ENCODE data around the gene NCKAP5. TPM values are rescaled to one million over a fixed set of nuclear protein-coding genes. Genes with fewer than 3 reads are reported as not detected.

The NCKAP5 gene
- total and polyA plus RNA-seq, 7 experiments from 2014 or later: 0.12 TPM; not detected in 6

GRCh38 chr2:133266041-133266925 lies 302.0 kb downstream of the NCKAP5 start:
- Histone ChIP-seq H3K9me3 (ENCODE audit: control insufficient read depth in 2 of 3, low read length in 3 of 3) (no peaks in the 10 kb centered on the region), H3K4me1 (ENCODE audit: control insufficient read depth in 2 of 2, insufficient read depth in 2 of 2, low read length in 2 of 2) (no peaks in the 10 kb centered on the region), H3K27me3 (ENCODE audit: control insufficient read depth in 2 of 2, insufficient read depth in 2 of 2, low read length in 2 of 2) (no peaks in the 10 kb centered on the region), H3K4me3 (ENCODE audit: low read length) (no peak overlapping the region), H3K27ac (ENCODE audit: low read depth, low read length) (no peak overlapping the region), H3K36me3 (ENCODE audit: control insufficient read depth in 2 of 3, insufficient read depth in 3 of 3, low read length in 3 of 3) (no peaks in the 10 kb centered on the region)
- intact Hi-C loops (cut with micrococcal nuclease): no loop called here
- Mint-ChIP-seq H3K27ac (no peak overlapping the region), H3K9me3 (peaks cover 0 to 13% (median 1%) of the 10 kb centered on the region in 11 donors), H3K4me3 (no peak overlapping the region), H3K27me3 (peaks cover 13 to 34% (median 21%) of the 10 kb centered on the region in 5 donors), H3K36me3 (peaks cover 0 to 7% (median 0%) of the 10 kb centered on the region in 5 donors), H3K4me1 (no peaks in the 10 kb centered on the region)
- POLR2A ChIA-PET: no interaction called here
- ATAC-seq (no peak), DNase-seq (no peak)
- CTCF ChIA-PET: no interaction called here

DNA sequence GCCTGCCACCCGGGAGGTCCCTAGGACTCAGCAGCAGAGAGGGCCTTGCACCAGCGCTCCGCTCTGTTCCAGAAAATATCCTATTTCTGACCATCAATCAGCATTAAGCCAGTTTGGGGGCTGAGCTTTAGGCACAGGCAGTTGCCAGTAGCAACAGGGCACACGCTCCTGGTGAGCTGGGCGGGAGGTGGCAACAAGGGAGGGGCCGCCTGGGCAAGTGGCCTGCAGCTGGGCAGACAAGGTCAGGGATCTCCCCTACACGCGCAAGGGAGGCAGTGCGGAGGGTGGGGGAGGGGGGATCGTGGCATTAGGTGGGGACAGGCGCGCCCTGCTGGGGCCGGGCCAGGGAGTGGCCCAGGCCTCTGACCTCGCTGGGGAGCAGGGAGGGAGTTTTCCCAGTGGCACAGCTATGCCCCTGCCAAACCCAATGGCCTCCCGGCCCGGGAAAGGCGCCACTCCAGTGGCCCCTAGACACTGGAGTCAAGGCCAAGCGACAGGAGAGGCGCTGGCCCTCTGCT lies 302.8 kb downstream of the NCKAP5 start:
- H3K36me3 ChIP-seq (ENCODE audit: control insufficient read depth in 2 of 3, insufficient read depth in 3 of 3, low read length in 3 of 3): no peaks in the 10 kb centered on the region
- Mint-ChIP-seq H3K4me3 (no peak overlapping the region), H3K27ac (no peak overlapping the region), H3K9me3 (peaks cover 0 to 10% (median 0%) of the 10 kb centered on the region in 11 donors), H3K36me3 (peaks cover 0 to 7% (median 0%) of the 10 kb centered on the region in 5 donors), H3K27me3 (peaks cover 13 to 34% (median 21%) of the 10 kb centered on the region in 5 donors), H3K4me1 (no peaks in the 10 kb centered on the region)
- no peaks in the 10 kb centered on the region for H3K9me3 ChIP-seq (ENCODE audit: control insufficient read depth in 2 of 3, low read length in 3 of 3)
- H3K27me3 ChIP-seq (ENCODE audit: control insufficient read depth in 2 of 2, insufficient read depth in 2 of 2, low read length in 2 of 2): no peaks in the 10 kb centered on the region
- ChIA-PET POLR2A (no interaction called here), CTCF (no interaction called here)
- ATAC-seq: no peak
- DNase-seq: no peak
- intact Hi-C loops (cut with micrococcal nuclease): no loop called here
- no peak overlapping the region for H3K27ac ChIP-seq (ENCODE audit: low read depth, low read length)
- H3K4me1 ChIP-seq (ENCODE audit: control insufficient read depth in 2 of 2, insufficient read depth in 2 of 2, low read length in 2 of 2): no peaks in the 10 kb centered on the region
- H3K4me3 ChIP-seq (ENCODE audit: low read length): no peak overlapping the region

- Histone ChIP-seq H3K27ac (ENCODE audit: low read depth, low read length) (no peak overlapping the region), H3K4me3 (ENCODE audit: low read length) (no peak overlapping the region), H3K36me3 (ENCODE audit: control insufficient read depth in 2 of 3, insufficient read depth in 3 of 3, low read length in 3 of 3) (no peaks in the 10 kb centered on the region), H3K27me3 (ENCODE audit: control insufficient read depth in 2 of 2, insufficient read depth in 2 of 2, low read length in 2 of 2) (no peaks in the 10 kb centered on the region), H3K9me3 (ENCODE audit: control insufficient read depth in 2 of 3, low read length in 3 of 3) (no peaks in the 10 kb centered on the region), H3K4me1 (ENCODE audit: control insufficient read depth in 2 of 2, insufficient read depth in 2 of 2, low read length in 2 of 2) (no peaks in the 10 kb centered on the region)
- ChIA-PET CTCF (no interaction called here), POLR2A (no interaction called here)
- no peak for DNase-seq
- H3K9me3 Mint-ChIP-seq: peaks cover 0 to 10% (median 0%) of the 10 kb centered on the region in 11 donors
- peaks cover 13 to 34% (median 21%) of the 10 kb centered on the region in 5 donors for H3K27me3 Mint-ChIP-seq
- intact Hi-C loops (cut with micrococcal nuclease): no loop called here
- ATAC-seq: no peak
- no peaks in the 10 kb centered on the region for H3K4me1 Mint-ChIP-seq
- H3K27ac Mint-ChIP-seq: no peak overlapping the region
- no peak overlapping the region for H3K4me3 Mint-ChIP-seq
- peaks cover 0 to 7% (median 0%) of the 10 kb centered on the region in 5 donors for H3K36me3 Mint-ChIP-seq
These were observed 303.3 kb downstream of the NCKAP5 start for GRCh38 chr2:133264989-133265401.

DNA sequence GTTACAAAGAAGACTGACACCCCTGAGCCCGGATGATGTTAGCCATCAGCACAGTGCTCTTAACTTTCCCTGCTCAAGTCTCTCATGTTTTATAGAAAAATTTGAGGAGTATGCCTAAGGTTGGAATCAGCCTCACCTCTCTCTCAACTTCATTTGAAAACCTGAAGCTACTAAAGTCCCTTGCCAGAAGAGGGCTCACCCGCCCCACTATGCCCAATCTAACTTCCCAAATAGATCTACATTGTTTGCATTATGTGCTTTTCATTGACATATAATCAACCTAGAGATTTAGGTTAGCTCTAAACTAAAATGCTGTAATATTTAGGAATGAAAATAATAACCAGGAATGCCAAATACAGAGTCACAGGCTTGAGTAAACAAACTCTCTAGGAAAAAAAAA lies 305.4 kb downstream of the NCKAP5 start:
- H3K36me3 Mint-ChIP-seq: peaks cover 0 to 7% (median 0%) of the 10 kb centered on the region in 5 donors
- ChIA-PET CTCF (no interaction called here), POLR2A (no interaction called here)
- no peak overlapping the region for H3K27ac ChIP-seq (ENCODE audit: low read depth, low read length)
- peaks cover 0 to 13% (median 0%) of the 10 kb centered on the region in 11 donors for H3K9me3 Mint-ChIP-seq
- no peak overlapping the region for H3K27ac Mint-ChIP-seq
- H3K4me1 ChIP-seq (ENCODE audit: control insufficient read depth in 2 of 2, insufficient read depth in 2 of 2, low read length in 2 of 2): no peaks in the 10 kb centered on the region
- DNase-seq (no peak), ATAC-seq (no peak)
- H3K36me3 ChIP-seq (ENCODE audit: control insufficient read depth in 2 of 3, insufficient read depth in 3 of 3, low read length in 3 of 3): no peaks in the 10 kb centered on the region
- no peaks in the 10 kb centered on the region for H3K4me1 Mint-ChIP-seq
- no peaks in the 10 kb centered on the region for H3K27me3 ChIP-seq (ENCODE audit: control insufficient read depth in 2 of 2, insufficient read depth in 2 of 2, low read length in 2 of 2)
- no peaks in the 10 kb centered on the region for H3K9me3 ChIP-seq (ENCODE audit: control insufficient read depth in 2 of 3, low read length in 3 of 3)
- peaks cover 13 to 34% (median 21%) of the 10 kb centered on the region in 5 donors for H3K27me3 Mint-ChIP-seq
- H3K4me3 Mint-ChIP-seq: no peak overlapping the region
- H3K4me3 ChIP-seq (ENCODE audit: low read length): no peak overlapping the region
- intact Hi-C loops (cut with micrococcal nuclease): no loop called here

- CTCF ChIA-PET: no interaction called here
- no peaks in the 10 kb centered on the region for H3K27me3 Mint-ChIP-seq
These were observed 312.9 kb downstream of the NCKAP5 start for GRCh38 chr2:133255360-133255759.

GRCh38 chr2:133253793-133254192 lies 314.5 kb downstream of the NCKAP5 start:
- H3K9me3 Mint-ChIP-seq: peaks cover 0 to 6% (median 0%) of the 10 kb centered on the region in 11 donors
- H3K4me3 ChIP-seq (ENCODE audit: low read length): no peak overlapping the region
- DNase-seq (no peak), ATAC-seq (no peak)
- no peaks in the 10 kb centered on the region for H3K4me1 Mint-ChIP-seq
- POLR2A ChIA-PET: no interaction called here
- H3K36me3 Mint-ChIP-seq: no peaks in the 10 kb centered on the region
- no peaks in the 10 kb centered on the region for H3K9me3 ChIP-seq (ENCODE audit: control insufficient read depth in 2 of 3, low read length in 3 of 3)
- H3K27ac ChIP-seq (ENCODE audit: low read depth, low read length): no peak overlapping the region
- no peak overlapping the region for H3K27ac Mint-ChIP-seq
- no peaks in the 10 kb centered on the region for H3K27me3 Mint-ChIP-seq
- H3K4me1 ChIP-seq (ENCODE audit: control insufficient read depth in 2 of 2, insufficient read depth in 2 of 2, low read length in 2 of 2): no peaks in the 10 kb centered on the region
- CTCF ChIA-PET: no interaction called here
- no peak overlapping the region for H3K4me3 Mint-ChIP-seq
- no peaks in the 10 kb centered on the region for H3K27me3 ChIP-seq (ENCODE audit: control insufficient read depth in 2 of 2, insufficient read depth in 2 of 2, low read length in 2 of 2)
- intact Hi-C loops (cut with micrococcal nuclease): no loop called here
- no peaks in the 10 kb centered on the region for H3K36me3 ChIP-seq (ENCODE audit: control insufficient read depth in 2 of 3, insufficient read depth in 3 of 3, low read length in 3 of 3)

More at GRCh38 chr2:133255360-133255759, 312.9 kb downstream of the NCKAP5 start:
- no peak overlapping the region for H3K4me3 Mint-ChIP-seq
- intact Hi-C loops (cut with micrococcal nuclease): no loop called here
- no peaks in the 10 kb centered on the region for H3K27me3 ChIP-seq (ENCODE audit: control insufficient read depth in 2 of 2, insufficient read depth in 2 of 2, low read length in 2 of 2)
- no peaks in the 10 kb centered on the region for H3K36me3 Mint-ChIP-seq
- no peaks in the 10 kb centered on the region for H3K4me1 Mint-ChIP-seq
- H3K9me3 ChIP-seq (ENCODE audit: control insufficient read depth in 2 of 3, low read length in 3 of 3): no peaks in the 10 kb centered on the region
- peaks cover 0 to 7% (median 0%) of the 10 kb centered on the region in 11 donors for H3K9me3 Mint-ChIP-seq
- H3K4me1 ChIP-seq (ENCODE audit: control insufficient read depth in 2 of 2, insufficient read depth in 2 of 2, low read length in 2 of 2): no peaks in the 10 kb centered on the region
- ATAC-seq (no peak), DNase-seq (no peak)
- no peak overlapping the region for H3K27ac ChIP-seq (ENCODE audit: low read depth, low read length)
- no peaks in the 10 kb centered on the region for H3K36me3 ChIP-seq (ENCODE audit: control insufficient read depth in 2 of 3, insufficient read depth in 3 of 3, low read length in 3 of 3)
- POLR2A ChIA-PET: no interaction called here
- H3K27ac Mint-ChIP-seq: no peak overlapping the region
- no peak overlapping the region for H3K4me3 ChIP-seq (ENCODE audit: low read length)

All from naive thymus-derived CD4-positive, alpha-beta T cell (primary cell).